GM18951 (cell line): ENCODE results near the gene MED12L.

Source experiments
- POLR2A ChIP-seq: IDR thresholded peaks from 4 replicates; pipeline ENCODE4 v1.6.1; 2011; ENCODE audit warnings: mild to moderate bottlenecking; ENCODE audit not compliant: insufficient read length, insufficient read depth; ENCODE audit errors: extremely low read depth
- in situ Hi-C: fragments of 300-500 bp; cut with MboI; formaldehyde crosslinking; loops from one replicate; pipeline ENCODE4 v1.12.0; 2022; ENCODE audit warnings: low sequenced_read_pairs, mixed read lengths, inconsistent platforms; ENCODE audit not compliant: unreplicated experiment

Gene MED12L

DNA sequence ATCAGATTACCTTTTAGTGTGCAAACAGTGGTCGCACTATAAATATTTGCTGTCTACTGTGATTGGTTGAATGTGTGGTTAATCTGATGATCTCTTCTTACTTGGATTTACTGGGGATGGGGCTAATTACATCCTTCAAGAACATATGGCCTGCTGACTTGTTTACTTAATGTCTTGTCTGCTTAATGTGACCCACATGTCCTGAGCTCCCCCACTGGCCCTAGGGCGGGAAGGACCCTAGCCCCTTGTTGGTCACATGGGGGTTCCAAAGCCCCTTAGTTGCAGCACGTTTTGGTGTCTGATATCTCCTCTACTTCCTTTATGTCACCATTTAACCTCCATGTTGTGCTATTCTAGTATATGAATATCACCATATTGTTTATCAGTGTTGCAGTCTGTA lies 316.9 kb downstream of the MED12L start:
- in situ Hi-C loops: no loop called here

GRCh38 chr3:151403246-151403645 lies 317.8 kb downstream of the MED12L start:
- in situ Hi-C loops: no loop called here
- no peak for TF ChIP-seq POLR2A

More for the DNA sequence above, 316.9 kb downstream of the MED12L start:
- TF ChIP-seq POLR2A: no peak

DNA sequence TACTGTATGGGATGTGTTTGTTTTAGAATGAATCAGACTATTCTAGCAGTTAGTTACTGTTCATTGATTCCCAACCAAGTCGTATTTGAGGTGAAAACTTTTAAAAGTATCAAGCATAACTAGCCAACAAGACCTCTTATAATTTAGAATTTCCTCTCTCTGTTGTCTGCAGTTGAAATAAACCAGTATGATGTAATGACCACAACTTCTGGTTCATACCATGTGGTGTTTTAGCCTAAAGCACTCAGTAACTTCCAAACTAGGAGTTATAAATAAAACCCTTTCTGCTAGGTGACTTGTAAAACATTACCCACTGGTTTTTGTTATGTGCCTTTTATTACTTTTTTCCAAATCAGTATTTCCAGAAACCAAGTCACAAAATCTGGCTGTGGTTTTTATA lies 318.9 kb downstream of the MED12L start:
- in situ Hi-C loops: no loop called here
- no peak for TF ChIP-seq POLR2A

DNA sequence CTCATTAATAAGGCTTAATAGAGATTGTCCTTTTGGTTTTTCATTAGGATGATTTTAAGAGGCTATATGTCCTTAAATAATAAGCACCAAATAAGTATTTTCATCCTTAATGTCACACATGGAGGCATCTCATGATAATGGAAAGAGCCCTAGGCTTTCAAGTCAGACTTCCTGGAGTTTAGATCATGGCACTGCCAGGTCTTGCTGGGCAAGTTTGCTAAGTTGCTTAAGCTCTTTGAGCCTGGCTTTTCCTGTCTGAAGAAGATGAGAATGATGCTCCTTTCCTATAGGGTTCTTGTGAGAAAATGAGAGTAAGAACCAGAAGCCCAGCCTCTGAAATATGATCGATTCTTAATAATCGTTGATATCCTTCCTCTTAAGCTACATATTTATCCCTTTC lies 322.5 kb downstream of the MED12L start:
- in situ Hi-C loops: no loop called here
- no peak for TF ChIP-seq POLR2A

GRCh38 chr3:151410891-151411559 lies 325.6 kb downstream of the MED12L start:
- in situ Hi-C loops: no loop called here
- no peak for TF ChIP-seq POLR2A

GRCh38 chr3:151412989-151413388 lies 327.5 kb downstream of the MED12L start:
- TF ChIP-seq POLR2A: no peak
- in situ Hi-C loops: no loop called here

DNA sequence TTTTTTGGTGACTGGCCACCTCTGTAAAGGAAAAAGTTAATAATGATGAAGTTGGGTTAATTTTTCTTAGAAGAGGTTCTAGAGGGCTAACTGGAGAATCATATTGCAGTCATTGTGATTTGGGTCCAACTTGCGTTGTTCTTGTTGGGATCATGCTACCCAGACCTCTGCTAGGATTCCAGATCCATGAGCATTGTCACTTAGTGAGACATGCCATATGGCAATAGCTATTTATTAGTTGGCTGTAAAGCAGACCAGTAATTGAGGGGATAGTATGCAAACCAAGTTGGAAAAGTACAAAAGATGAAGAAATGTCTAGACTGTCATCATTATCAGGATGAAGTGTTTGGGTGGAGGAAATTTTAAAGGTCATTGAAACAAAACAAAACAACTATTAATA lies 329.8 kb downstream of the MED12L start:
- in situ Hi-C loops: no loop called here
- no peak for TF ChIP-seq POLR2A

GRCh38 chr3:151419806-151420205 lies 334.3 kb downstream of the MED12L start:
- no peak for TF ChIP-seq POLR2A
- in situ Hi-C loops: no loop called here

DNA sequence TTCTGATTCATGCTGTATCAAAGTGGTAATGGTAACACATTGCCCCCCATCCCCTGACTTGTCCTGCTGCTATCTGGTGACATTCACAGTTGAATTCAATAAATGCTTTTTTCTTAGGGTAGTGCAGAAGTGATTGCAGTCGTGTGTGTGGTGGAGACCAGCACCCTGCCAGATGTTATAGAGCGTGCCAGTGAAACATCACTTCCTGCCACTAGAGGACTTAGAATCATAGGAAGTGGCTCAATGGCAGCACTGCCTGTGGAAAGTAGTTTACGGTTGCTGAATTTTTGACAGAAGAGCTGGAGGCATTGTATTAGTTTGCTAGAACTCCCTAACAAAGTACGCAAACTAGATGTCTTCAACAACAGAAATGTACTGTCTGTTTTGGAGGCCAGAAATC lies 336.5 kb downstream of the MED12L start:
- in situ Hi-C loops: no loop called here
- TF ChIP-seq POLR2A: no peak

DNA sequence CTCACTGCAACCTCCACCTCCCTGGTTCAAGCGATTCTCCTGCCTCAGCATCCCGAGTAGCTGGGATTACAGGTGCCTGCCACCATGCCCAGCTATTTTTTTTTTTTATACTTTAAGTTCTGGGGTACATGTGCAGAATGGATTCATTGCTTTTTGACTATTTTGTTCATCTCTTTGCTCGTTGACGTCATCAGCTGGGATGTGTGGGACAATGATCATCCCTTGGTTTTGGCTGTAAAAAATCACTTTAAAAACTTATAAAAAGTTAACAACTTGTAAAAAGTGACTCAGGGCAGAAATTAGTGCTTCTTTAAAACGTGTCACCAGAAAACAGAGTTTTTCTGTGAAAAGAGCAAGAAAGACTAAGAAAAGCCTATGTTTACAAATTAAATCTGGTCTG lies 337.6 kb downstream of the MED12L start:
- in situ Hi-C loops: no loop called here
- TF ChIP-seq POLR2A: no peak

- TF ChIP-seq POLR2A: no peak
- in situ Hi-C loops: loop anchor here (25.0 kb wide), 1 partner anchor 412 kb away; no protein-coding TSS in a partner anchor
These were observed 340.3 kb downstream of the MED12L start for GRCh38 chr3:151425627-151426340.

GRCh38 chr3:151426341-151426657 lies 340.8 kb downstream of the MED12L start:
- in situ Hi-C loops: loop anchor here (25.0 kb wide), 1 partner anchor 411 kb away; no protein-coding TSS in a partner anchor
- TF ChIP-seq POLR2A: no peak

DNA sequence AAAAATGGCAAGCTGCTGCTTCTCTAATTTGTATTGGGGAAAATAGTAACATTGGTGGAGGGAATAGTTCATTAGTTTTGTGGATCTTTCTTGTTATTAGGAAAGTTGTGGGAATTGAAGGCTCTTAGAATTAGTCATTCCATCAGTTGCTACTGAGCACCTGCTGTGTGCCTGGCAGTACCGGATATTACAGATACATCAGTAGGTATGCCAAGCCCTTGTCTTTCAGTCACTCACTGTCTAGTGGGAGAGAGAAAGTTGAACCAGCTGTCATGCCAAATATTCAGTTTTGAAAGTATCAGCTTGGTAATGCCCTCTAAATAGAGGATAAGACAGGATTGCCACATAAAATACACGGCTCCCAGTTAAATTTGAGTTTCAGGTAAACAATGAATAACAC lies 342.9 kb downstream of the MED12L start:
- in situ Hi-C loops: loop anchor here (25.0 kb wide), 1 partner anchor 409 kb away; no protein-coding TSS in a partner anchor
- no peak for TF ChIP-seq POLR2A
